GM19397 (cell line): ENCODE results near the gene CDC14A.
"Not testable (repeated sequence)": the region's sequence is repeated elsewhere in the genome, so short reads cannot be mapped to it uniquely, and the experiment has no call there.

ENCODE experiments used
- ATAC-seq: cut with Tn5 transposase; IDR thresholded peaks from one replicate; pipeline ENCODE4 v1.9.1; 2021; ENCODE audit warnings: mild to moderate bottlenecking, moderate library complexity; ENCODE audit not compliant: unreplicated experiment

CDC14A gene

DNA sequence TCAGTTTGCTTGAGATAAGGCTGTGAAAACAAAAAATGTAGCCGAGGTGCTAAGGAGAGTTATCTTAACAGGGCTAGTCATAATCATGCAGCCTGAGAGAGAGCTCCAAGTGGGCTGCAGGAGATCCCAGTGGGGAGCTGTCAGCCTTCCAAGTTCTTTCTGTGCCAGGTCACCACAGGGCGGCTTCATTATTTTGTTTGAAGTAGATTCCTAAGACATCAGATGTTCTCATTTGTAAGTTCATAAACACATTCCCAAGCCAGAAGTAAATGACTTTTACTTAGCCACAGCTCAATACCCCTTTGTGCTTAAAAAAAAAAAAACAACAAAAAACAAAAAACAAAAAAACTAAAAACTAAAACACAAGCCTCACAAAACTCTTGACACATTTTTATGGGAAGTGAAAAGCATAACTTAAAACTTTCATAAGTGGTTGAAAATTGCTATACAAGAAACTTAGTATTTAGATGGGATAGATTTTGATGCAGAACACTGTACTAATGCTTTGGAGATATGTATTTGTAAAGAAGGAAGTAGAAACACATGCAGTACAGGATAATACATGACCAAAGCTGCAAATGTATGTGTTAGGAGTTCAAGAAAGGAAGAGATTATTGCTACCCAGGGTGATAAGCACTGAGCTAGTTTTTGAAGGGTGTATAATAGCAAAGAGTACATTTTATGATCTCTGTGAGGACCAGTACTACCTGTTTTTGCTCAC is 8.6 kb downstream of the CDC14A start:
- ATAC-seq: no peak

DNA sequence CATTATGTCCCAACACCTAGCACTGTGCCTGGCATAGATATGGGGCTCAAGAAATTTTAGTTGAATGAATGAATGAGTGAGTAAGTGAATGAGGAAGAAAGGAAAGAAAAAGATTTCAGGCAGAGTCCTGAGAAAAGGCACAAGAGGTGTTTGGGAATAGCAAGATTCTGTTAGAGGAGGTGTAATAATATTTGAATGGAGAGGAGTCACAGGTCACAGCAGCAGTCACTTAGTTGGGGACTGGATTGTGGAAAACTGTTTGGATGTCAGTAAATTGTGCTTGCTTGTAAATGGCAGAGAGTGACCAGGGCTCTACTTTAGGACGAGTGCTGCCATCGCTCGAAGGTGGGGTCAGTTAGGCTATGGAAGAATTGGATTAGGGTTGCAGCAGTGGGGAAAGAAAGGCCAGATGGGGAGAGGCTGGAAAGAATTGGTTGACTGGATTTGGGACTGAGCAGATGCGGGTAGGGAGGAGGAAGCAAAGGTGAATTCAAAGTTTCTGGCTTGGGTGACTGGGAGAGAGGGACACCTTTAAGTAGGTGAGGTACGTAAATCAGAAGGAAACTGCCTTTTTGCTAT is 9.3 kb downstream of the CDC14A start:
- ATAC-seq: no peak

DNA sequence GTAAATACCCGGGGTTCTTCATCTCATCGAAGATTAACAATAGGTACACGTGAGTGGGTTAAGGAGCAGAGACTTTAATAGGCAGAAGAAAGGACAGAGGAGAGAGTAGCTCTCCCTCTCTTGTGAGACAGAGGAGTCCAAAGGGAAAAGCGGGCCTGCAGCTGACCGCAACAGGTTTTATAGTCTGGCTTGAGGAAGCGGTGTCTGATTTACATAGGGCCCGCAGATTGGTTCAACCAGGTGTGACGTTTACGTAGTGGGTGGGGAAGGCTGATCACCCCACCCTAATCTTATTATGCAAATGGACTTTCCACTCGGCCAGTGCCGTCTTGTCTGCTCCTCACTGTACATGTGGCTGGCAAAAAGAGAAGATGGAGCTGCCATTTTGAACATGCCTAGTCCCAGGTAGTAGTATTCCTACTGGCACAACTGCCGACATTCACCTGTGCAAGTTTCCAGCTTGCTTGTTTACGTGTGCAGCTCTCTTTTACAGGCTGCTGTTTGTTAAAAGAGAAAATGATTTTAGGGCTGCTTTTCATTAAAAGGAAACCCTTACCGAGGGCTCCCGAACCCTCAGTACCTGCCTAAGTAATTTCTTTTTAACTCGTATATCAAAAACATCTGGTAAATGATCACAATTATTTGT is 10.6 kb downstream of the CDC14A start:
- ATAC-seq: no peak

DNA sequence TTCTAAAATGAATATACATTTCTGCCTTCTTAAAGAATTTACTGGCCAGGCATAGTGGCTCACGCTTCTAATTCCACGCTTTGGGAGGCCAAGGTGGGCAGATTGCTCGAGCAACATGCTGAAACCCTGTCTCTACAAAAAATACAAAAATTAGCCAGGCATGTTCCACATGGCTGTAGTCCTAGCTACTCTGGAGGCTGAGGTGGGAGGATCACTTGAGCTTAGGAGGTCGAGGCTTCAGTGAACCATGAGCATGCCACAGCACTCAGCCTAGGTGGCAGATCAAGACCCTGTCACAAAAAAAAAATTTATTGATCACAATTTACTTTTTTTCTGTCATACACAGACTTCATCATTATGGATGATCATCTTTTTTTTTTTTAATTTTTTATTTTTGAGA is 11.5 kb downstream of the CDC14A start:
- no peak for ATAC-seq

DNA sequence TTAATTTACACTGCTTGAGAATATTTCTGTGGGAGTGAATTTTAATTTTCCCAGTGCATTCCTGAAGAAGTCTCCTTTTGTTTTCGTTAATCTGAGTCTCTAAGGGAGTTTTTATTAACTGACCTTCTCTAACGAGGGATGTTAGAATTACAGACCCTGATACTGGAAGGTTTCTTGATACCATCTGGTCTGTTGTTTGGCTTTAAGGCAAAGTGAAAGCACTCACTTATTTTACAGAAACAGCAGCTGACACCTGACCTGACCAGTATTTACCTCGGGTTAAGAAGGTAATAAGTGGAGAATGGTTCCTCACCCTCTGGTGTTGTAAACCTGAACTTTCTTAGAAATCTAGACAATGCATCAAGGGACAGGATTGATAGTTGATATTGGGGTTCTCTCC is 12.4 kb downstream of the CDC14A start:
- ATAC-seq: no peak

DNA sequence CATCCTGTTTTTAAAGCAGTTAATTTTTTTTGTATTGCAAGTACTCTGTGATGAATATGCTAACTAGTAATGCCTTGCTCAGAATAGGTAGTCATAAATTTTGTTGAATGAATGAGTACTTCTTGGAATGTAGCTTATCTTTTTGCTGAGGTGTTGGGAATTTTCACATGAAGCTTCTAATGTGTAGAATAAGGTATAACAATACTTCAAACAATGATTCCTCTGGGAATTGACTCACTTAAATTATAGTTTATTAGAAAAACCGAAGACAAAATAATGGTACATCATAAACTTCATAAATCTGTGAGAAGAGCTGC is 13.9 kb downstream of the CDC14A start:
- no peak for ATAC-seq

DNA sequence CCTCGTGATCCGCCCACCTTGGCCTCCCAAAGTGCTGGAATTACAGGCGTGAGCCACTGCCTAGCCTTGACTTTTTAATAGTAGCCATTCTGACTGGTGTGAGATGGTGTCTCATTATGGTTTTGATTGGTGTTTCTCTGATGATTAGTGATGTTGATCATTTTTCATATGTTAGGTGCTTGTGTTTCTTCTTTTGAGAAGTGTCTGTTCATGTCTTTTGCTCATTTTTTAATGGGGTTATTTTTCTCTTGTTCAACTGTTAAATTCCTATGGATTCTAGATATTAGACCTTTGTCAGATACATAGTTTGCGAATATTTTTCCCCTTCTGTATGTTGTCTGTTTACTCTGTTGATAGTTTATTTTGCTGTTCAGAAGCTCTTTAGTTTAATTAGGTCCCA is 17.0 kb downstream of the CDC14A start:
- not testable (repeated sequence) for ATAC-seq

DNA sequence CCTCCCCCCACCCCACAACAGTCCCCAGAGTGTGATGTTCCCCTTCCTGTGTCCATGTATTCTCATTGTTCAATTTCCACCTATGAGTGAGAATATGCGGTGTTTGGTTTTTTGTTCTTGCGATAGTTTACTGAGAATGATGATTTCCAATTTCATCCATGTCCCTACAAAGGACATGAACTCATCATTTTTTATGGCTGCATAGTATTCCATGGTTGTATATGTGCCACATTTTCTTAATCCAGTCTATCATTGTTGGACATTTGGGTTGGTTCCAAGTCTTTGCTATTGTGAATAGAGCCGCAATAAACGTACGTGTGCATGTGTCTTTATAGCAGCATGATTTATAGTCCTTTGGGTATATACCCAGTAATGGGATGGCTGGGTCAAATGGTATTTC is 21.6 kb downstream of the CDC14A start:
- ATAC-seq: not testable (repeated sequence)

DNA sequence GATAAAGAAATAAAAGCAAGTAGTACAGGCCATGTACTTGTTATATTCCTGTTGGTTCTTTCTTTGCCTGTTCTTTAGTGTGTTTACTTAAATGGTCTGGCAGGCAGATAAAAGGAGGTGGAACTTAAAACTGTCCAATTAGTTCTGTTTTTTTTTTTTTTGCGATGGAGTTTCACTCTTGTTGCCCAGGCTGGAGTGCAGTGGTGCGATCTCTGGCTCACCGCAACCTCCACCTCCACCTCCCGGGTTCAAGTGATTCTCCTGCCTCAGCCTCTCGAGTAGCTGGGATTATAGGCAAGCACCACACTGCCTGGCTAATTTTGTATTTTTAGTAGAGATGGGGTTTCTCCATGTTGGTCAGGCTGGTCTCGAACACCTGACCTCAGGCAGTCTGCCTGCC is 24.6 kb downstream of the CDC14A start:
- ATAC-seq: not testable (repeated sequence)

DNA sequence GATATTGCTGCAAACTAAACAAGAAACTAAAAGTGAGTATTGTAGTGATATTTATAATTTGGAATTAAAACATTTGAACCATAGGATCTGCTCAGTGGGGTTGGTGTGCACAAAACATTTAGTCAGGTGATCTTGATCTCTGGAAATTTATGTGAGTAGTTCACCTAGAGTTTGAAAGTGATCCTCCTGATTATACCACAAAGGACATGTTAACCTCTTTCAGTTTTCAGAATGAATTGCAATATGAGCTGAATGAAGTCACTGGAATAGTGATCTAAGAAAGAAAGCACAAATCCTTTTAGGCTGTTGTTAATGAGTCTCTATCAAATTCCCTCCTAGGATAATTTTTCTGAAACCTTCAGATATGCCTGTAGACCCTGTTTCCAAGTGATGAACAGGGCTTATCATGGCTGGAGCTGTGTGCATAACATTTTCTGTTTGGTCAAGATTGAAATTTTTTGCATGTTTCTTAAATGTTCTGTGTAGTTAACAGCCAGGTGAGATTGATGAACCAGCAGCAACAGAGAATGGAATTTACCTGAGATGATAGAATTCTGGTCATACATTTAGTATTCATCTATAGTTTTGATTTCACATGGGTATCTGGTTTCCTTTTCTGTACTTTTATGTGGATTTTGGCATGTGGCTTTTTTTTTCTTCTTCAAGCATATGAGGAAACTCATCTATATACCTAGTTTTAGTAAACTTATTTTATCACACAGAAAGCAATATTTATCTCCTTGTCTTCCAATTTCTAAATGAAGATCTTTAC is 25.5 kb downstream of the CDC14A start:
- ATAC-seq: peak; percentile 90

DNA sequence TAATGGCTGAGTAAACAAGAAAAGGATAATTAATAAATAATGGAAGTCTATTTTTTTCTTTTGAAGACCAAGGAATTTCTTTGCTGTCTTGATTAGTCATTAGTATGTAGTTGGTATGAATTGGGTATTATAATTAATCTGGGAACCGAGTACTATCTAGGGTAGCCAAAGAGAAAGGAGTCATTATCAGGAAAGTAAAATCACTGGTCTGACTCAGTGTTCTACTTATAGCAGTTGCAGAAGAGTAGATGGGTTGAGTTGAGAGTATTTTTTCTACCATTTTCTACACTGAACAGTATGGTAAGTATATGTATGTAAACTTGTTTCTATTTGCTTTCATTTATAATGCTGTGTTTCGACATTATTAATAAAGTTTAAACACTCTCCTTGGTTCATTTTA is 26.6 kb downstream of the CDC14A start:
- ATAC-seq: no peak

DNA sequence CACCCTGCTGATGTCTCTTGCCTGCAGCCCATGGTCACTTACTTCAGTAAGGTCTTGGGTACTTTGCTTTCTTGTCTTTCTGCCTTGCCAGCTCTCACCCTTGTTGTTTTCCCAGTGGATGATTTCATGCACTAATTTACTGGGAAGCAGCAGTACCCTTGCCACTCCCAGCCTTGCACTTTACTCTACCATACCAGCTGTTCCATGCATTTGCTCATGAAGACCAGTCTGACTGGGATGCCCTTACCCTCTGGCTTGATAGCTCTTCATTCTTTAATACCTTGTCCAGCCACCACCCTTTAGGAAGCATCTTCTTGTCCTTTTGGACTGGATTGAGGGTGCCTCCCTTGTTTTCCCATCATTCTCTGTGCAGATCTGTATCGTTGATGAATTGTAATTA is 28.3 kb downstream of the CDC14A start:
- ATAC-seq: no peak

DNA sequence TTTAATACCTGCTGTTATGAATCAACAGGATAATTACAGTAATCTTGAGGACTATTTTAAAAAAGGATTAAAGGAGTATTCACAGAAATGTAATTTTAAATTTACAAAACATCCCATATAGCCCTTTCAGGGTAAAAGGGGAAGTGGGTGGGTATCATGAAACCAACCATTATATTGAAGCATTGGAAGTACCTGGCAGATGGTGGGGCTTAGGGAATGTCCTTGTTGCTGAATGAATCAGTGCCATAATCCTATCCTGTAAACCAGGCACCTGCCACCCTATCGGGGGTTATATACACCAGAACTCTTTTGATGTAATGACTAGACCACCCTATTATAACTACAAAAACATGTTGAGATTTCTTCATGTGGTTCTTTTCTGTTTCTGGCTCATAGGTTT is 30.4 kb downstream of the CDC14A start:
- no peak for ATAC-seq

DNA sequence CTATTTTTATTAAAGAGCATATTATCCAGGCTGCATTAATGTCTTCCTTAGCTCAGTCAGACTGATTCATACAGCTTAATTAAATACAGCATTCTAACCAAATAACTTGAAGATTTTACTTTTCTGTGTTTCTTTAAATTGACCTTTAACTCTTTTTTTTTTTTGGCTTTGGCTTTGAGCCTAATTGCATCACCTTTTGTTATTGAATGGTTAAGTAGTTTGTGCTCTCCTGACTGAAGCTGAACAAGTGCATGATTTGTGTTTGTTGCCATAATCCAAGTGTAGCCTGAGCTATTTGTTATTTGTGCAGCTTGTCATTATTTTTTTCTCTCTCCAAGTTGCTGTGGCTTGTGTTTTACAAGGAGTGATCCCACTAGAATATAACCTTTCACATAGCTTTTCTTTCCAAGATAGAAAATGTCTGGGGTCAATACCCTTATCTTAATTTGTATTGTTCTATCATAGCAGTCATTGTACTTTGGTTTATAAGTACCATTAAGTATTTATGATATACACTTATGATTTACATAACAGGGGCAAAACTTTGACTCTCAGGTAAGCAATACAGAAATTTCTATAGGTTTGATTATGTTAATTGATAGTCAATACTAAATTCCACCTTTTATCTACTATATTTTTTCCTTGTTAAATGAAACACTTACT is 31.6 kb downstream of the CDC14A start:
- ATAC-seq: no peak

DNA sequence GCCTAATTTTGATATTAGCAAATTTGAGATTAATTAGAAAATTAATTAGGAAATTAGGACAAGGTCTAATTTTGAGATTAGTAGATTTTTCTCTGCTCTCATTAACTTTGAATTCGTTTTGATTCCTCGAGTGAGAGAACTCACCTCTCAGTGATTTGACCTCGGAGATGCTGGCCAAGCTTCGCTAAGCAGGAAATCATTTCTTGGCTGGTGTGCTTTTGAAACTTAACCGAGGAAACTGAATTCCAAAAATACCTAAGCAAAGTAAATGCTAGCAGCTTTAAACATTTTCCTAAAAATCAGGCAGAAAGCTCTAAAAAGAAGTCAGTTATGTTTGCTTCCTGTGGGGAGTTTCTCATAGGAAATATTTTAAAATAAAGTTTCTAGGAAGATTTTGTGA is 34.9 kb downstream of the CDC14A start:
- ATAC-seq: no peak

DNA sequence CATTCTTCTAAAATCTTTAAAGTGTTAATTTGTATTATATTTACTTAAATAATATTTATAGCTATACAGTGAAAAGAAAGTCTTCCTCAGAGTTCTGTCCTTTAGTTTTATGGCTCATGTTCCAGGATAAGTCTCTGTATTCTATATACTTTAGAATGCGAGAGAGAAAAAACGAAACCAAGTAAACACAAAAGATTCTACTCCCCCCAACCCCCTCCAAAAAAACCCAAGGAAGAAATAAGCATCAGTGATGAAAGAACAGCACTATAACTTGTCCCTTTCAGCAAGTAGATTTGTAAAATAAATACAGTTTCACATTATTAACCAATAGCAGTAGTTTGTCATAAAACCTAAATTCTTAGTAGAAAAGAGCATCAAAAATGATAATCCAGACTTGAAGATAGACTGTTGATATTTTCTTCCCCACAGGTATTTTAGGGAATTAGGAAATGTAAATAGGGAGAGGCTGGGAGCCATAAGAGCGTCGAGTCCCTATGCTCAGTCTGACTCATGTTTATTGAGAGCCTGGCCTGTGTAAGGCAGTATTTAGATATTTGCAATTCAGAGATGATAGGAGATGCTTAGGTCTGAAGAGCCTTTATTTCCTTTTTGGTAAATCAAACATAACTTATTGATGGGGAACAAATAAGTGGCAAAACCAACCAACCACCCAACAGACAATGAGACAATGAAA is 35.5 kb downstream of the CDC14A start:
- no peak for ATAC-seq

DNA sequence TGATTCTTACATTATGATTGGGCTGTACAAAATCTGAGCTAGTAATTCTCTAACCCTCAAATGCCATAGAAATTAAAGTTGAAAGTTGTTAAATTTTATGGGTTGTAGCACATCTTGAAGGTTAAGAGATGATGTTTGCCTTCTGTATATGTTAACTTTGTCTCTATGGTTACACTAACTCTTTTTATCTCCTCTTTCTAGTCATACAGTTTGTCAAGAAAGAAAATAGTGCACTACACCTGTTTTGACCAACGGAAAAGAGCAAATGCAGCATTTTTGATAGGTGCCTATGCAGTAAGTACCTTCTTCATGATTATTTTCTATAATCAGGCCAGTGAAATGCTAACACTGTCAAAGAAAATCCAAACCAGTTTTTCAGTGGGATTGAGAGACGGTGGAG is 38.2 kb downstream of the CDC14A start:
- no peak for ATAC-seq

DNA sequence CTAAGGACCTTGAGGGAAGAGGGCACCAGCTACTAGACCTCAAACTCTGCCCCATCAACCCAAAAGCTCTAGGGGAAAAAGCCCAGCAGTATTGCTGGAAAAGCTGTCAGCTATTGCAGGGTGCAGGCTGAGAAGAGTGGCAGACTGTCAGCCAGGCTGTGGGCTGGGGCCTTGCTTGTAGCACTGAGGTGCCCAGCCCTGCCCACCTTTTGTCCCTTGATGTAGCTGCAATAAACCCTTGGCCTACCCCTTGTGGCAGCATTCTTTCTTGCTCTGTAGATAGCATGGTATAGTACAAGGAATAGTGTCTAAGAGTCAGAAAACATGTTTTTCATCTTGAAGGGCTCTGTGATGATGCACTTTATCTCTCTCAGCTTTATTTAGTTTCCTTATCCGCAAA is 39.4 kb downstream of the CDC14A start:
- no peak for ATAC-seq

DNA sequence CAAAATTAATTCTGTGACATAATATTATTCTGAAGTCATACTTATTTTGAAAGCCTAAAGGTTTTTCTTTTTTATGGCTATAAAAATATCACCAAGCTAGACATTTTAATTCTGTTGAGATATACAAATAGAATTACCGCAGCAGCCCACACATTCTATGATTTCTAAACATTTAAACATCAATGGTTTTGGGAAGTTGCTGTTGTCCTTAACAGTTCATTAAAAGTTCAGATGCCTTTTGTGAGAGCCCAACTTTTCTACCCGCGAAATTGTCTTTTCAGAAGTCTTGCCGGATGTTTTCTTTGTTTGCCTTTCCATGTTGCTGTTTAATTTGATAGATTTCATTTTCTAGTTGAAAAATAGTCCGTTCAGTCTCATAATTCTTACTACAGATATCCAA is 40.5 kb downstream of the CDC14A start:
- no peak for ATAC-seq

DNA sequence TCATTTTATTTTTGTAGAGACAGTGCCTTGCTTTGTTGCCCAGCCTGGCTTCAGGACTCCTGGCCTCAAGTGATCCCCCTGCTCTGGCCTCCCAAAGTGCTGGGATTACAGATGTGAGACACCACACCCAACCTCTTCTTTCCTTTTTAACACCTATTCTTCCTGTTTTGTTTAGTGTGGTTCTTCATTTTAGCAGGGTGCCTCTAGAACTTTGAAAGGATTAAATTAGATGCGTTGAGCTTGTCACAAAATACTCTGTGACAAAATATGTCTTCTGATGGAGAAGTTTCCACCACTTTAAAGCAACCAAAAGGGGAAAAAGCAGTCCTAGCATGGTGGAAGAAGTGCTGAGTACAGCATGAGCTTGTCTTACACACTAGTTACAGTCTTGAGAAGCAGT is 42.0 kb downstream of the CDC14A start:
- no peak for ATAC-seq

DNA sequence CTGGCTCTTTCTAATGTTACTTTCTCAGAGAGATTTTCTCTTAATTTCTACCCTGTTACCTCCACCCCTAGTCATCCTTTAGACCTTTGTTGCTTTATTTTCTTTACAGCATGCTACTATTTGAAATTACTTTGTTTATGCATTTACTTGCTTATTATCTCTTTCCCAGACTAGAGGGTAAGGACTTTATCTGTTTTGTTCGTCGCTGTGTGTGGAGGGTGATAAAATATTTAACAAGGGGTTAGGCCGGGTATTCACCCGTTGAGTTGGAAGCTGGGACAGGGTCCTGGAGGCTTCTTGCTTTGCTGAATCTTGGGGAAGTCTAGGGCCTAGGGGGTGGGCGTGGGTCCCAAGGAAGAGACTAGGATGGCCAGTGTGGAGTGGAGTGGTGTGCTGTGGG is 43.6 kb downstream of the CDC14A start:
- ATAC-seq: no peak
